RWPE1 (cell line): ENCODE measurements around the gene GSK3B.
A peak's percentile ranks its signal among the peaks of the same experiment; 100 is the strongest.

ENCODE experiments used
- CTCF ChIA-PET: fragments of 350-600 bp; sonication (Branson Sonifier 250); formaldehyde crosslinking; extraction: SDS; loops from one replicate; lab custom pipeline; 2021; lab: Yijun Ruan, JAX
- POLR2A ChIA-PET: fragments of 400-600 bp; formaldehyde crosslinking; extraction: SDS; loops from one replicate; lab custom pipeline; 2020; ENCODE audit warnings: antibody characterized with exemption; ENCODE audit not compliant: low non-redundant PET; lab: Yijun Ruan, JAX
- DNase-seq: peaks from one replicate; pipeline ENCODE4 v3.0.0; 2012; ENCODE audit warnings: low spot score
- H3K27ac ChIP-seq: fragments of 450-650 bp; 2 replicates; pipeline ENCODE4 v1.5.1; 2017
- CTCF ChIP-seq: fragments of 450-650 bp; conservative IDR thresholded peaks from 2 replicates; pipeline ENCODE4 v1.5.1; 2017; ENCODE audit warnings: low read depth, mild to moderate bottlenecking

Gene GSK3B

GRCh38 chr3:120093119-120093910 lies 932 bp downstream of the GSK3B start:
- TF ChIP-seq CTCF = no peak
- H3K27ac ChIP-seq = peak overlapping the region; percentile 100
- CTCF ChIA-PET = interaction anchor here (0.5 to 0.9 kb wide), 2 partner anchors 53 to 189 kb away, joined by 3 to 4 read pairs; no protein-coding TSS in a partner anchor

GRCh38 chr3:120092474-120092873 lies 1.8 kb downstream of the GSK3B start:
- CTCF ChIA-PET = no interaction called here
- POLR2A ChIA-PET = no interaction called here
- no peak for DNase-seq
- TF ChIP-seq CTCF = no peak
- H3K27ac ChIP-seq = no peak overlapping the region

More at GRCh38 chr3:120093119-120093910, 932 bp downstream of the GSK3B start:
- POLR2A ChIA-PET = interaction anchor here (0.6 to 3.3 kb wide), 2 partner anchors 53 to 57 kb away, joined by 3 to 23 read pairs; no protein-coding TSS in a partner anchor
- no peak for DNase-seq

GRCh38 chr3:120090422-120090821 lies 3.8 kb downstream of the GSK3B start:
- CTCF ChIA-PET = no interaction called here
- POLR2A ChIA-PET = no interaction called here
- no peak overlapping the region for H3K27ac ChIP-seq
- no peak for DNase-seq
- no peak for TF ChIP-seq CTCF

GRCh38 chr3:120089089-120089488 lies 5.2 kb downstream of the GSK3B start:
- POLR2A ChIA-PET = no interaction called here
- no peak for TF ChIP-seq CTCF
- CTCF ChIA-PET = no interaction called here
- DNase-seq = no peak
- H3K27ac ChIP-seq = no peak overlapping the region

- CTCF ChIA-PET = no interaction called here
These were observed 5.6 kb downstream of the GSK3B start for GRCh38 chr3:120088622-120089021.

GRCh38 chr3:120081719-120082118 lies 12.5 kb downstream of the GSK3B start:
- DNase-seq = no peak
- ChIA-PET POLR2A (no interaction called here), CTCF (no interaction called here)
- H3K27ac ChIP-seq = no peak overlapping the region
- TF ChIP-seq CTCF = no peak

More at GRCh38 chr3:120088622-120089021, 5.6 kb downstream of the GSK3B start:
- no peak for DNase-seq
- POLR2A ChIA-PET = no interaction called here
- H3K27ac ChIP-seq = no peak overlapping the region
- TF ChIP-seq CTCF = no peak
